Natural killer cell treated with Interleukin-12 subunit alpha and Interleukin-12 subunit beta and Interleukin-15 and Interleukin-18, amount 100 ng/mL, for 72 hours (primary cell): ENCODE results near the gene RHOBTB3. TPM values are rescaled to one million over a fixed set of nuclear protein-coding genes. Genes with fewer than 3 reads are reported as not detected.
"Not testable (repeated sequence)": the region's sequence is repeated elsewhere in the genome, so short reads cannot be mapped to it uniquely, and the experiment has no call there.

Experiments
- ATAC-seq, 2 donors: fragments of 150-1000 bp; cut with Tn5 transposase in 1 of 2; sonication (Bioruptor Pico), chemical (Tn5 transposase) in 1 of 2; 2 replicates each; pipeline ENCODE4 v1.10.0; 2021
- DNase-seq: peaks from one replicate; pipeline ENCODE4 v3.0.0; 2022; ENCODE audit warnings: low spot score
- H3K27ac Mint-ChIP-seq, 2 donors: 1 replicate in 1 of 2; 2 replicates in 1 of 2; pipeline ENCODE4 v1.8.0; 2022; ENCODE audit warnings: mixed read lengths in 2 of 2, mild to moderate bottlenecking in 1 of 2, moderate library complexity in 1 of 2
- H3K27me3 Mint-ChIP-seq, 2 donors: 1 replicate in 1 of 2; 2 replicates in 1 of 2; pipeline ENCODE4 v1.8.0; 2022; ENCODE audit warnings: mixed read lengths in 2 of 2
- H3K36me3 Mint-ChIP-seq: one replicate; pipeline ENCODE4 v1.8.0; 2022; ENCODE audit warnings: mixed read lengths
- H3K4me1 Mint-ChIP-seq, 2 donors: 1 replicate in 1 of 2; 2 replicates in 1 of 2; pipeline ENCODE4 v1.8.0; 2022; ENCODE audit warnings: low read depth in 2 of 2, mixed read lengths in 2 of 2, mild to moderate bottlenecking in 1 of 2
- H3K4me3 Mint-ChIP-seq: one replicate; pipeline ENCODE4 v1.8.0; 2022; ENCODE audit warnings: mixed read lengths
- H3K9me3 Mint-ChIP-seq: 2 replicates; pipeline ENCODE4 v1.8.0; 2022; ENCODE audit warnings: mixed read lengths
- total RNA-seq, 2 donors: library from RNA; stranded (reverse); gene quantifications; one replicate each; pipeline ENCODE4 v1.2.3, GENCODE V29; 2022

Gene RHOBTB3
- 10 to 100 TPM; 14.7 to 17.4 TPM for total RNA-seq

GRCh38 chr5:95730730-95731570 is at the start of gene RHOBTB3:
Gene RHOBTB3 (plus strand): TSS chr5:95731336. CDS start chr5:95731683, 347 bp downstream.
- peak within 1 kb of the TSS; percentile 72 to 86 for H3K27ac Mint-ChIP-seq

GRCh38 chr5:95682891-95683290 is 48.2 kb upstream of the RHOBTB3 start, which contains the start of gene SPATA9:
Gene SPATA9 (minus strand): TSS chr5:95682991. CDS start chr5:95682854, 137 bp downstream.
- no peak within 1 kb of the TSS for H3K27ac Mint-ChIP-seq
- peaks cover 0 to 7% of the 10 kb centered on the region in 2 donors for H3K27me3 Mint-ChIP-seq
- no peak within 1 kb of the TSS for H3K4me3 Mint-ChIP-seq
- H3K36me3 Mint-ChIP-seq = no peaks in the 10 kb centered on the region
- H3K4me1 Mint-ChIP-seq = no peaks in the 10 kb centered on the region
- DNase-seq = no peak
- H3K9me3 Mint-ChIP-seq = no peaks in the 10 kb centered on the region
- no peak for ATAC-seq

More at GRCh38 chr5:95730730-95731570, at the start of gene RHOBTB3:
- Mint-ChIP-seq H3K9me3 (no peaks in the 10 kb centered on the region), H3K4me1 (peaks cover 47 to 58% of the 10 kb centered on the region in 2 donors), H3K36me3 (no peaks in the 10 kb centered on the region), H3K4me3 (peak within 1 kb of the TSS; percentile 90), H3K27me3 (no peaks in the 10 kb centered on the region)
- DNase-seq = peak; percentile 78
- ATAC-seq = peak; percentile 79 to 85

DNA sequence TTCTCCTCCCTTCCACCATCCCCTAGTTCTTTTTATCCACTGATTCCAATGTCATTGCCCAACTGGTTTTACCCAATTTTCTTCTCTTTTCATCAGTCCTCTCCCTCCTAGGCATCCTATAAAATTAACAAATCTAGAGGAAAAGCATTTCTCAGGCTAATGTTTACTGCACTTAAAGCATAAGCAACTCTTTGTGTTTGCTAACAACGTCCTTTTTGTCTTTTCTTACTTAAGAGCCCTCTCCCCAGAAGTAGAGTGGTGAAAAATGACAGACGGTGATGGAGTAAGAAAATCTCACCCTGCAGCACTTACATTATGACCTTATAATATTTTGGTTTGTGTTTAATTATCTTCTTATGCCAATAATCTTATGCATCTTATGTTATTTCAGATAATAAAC is 46.8 kb upstream of the RHOBTB3 start:
- ATAC-seq = no peak
- no peak for DNase-seq
- no peak overlapping the region for H3K27ac Mint-ChIP-seq
- H3K9me3 Mint-ChIP-seq = no peaks in the 10 kb centered on the region
- H3K27me3 Mint-ChIP-seq = peaks cover 0 to 7% of the 10 kb centered on the region in 2 donors
- H3K4me3 Mint-ChIP-seq = no peak overlapping the region
- H3K4me1 Mint-ChIP-seq = no peaks in the 10 kb centered on the region
- no peaks in the 10 kb centered on the region for H3K36me3 Mint-ChIP-seq

GRCh38 chr5:95686651-95687050 is 44.5 kb upstream of the RHOBTB3 start:
- no peaks in the 10 kb centered on the region for H3K9me3 Mint-ChIP-seq
- no peak overlapping the region for H3K4me3 Mint-ChIP-seq
- no peak for DNase-seq
- no peak for ATAC-seq
- H3K27me3 Mint-ChIP-seq = peaks cover 0 to 7% of the 10 kb centered on the region in 2 donors
- H3K4me1 Mint-ChIP-seq = no peaks in the 10 kb centered on the region
- H3K27ac Mint-ChIP-seq = no peak overlapping the region
- no peaks in the 10 kb centered on the region for H3K36me3 Mint-ChIP-seq

GRCh38 chr5:95689680-95690079 is 41.5 kb upstream of the RHOBTB3 start:
- no peaks in the 10 kb centered on the region for H3K4me1 Mint-ChIP-seq
- DNase-seq (no peak), ATAC-seq (no peak)
- no peak overlapping the region for H3K27ac Mint-ChIP-seq
- no peaks in the 10 kb centered on the region for H3K27me3 Mint-ChIP-seq
- H3K36me3 Mint-ChIP-seq = no peaks in the 10 kb centered on the region
- no peak overlapping the region for H3K4me3 Mint-ChIP-seq
- no peaks in the 10 kb centered on the region for H3K9me3 Mint-ChIP-seq

DNA sequence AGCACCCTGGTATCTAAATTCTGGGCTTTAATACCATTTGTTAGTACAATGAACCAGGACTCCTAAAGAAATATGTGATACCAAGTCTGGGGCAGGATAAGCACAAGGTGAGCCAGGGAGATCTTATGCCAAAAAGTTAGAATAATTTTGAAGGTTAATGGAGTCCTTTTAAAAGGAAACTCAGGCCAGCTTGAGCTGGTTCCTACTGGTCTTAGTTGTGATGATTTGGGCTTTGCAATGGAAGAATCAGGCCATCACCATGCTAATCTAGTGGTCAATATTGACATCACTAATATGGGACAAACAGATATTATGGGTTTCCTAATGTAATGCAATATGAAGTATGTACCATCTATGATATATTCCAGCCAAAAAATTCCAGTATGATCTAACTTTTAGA is 40.8 kb upstream of the RHOBTB3 start:
- Mint-ChIP-seq H3K27me3 (no peaks in the 10 kb centered on the region), H3K36me3 (no peaks in the 10 kb centered on the region), H3K4me3 (no peak overlapping the region), H3K9me3 (no peaks in the 10 kb centered on the region), H3K4me1 (no peaks in the 10 kb centered on the region), H3K27ac (no peak overlapping the region)
- ATAC-seq (no peak), DNase-seq (no peak)

- peaks cover 0 to 4% of the 10 kb centered on the region in 2 donors for H3K4me1 Mint-ChIP-seq
- H3K9me3 Mint-ChIP-seq = no peaks in the 10 kb centered on the region
- H3K36me3 Mint-ChIP-seq = no peaks in the 10 kb centered on the region
- DNase-seq (no peak), ATAC-seq (no peak)
- no peaks in the 10 kb centered on the region for H3K27me3 Mint-ChIP-seq
- H3K27ac Mint-ChIP-seq = no peak overlapping the region
- H3K4me3 Mint-ChIP-seq = no peak overlapping the region
Observed at GRCh38 chr5:95697781-95698681, 33.1 kb upstream of the RHOBTB3 start.

- H3K9me3 Mint-ChIP-seq = no peaks in the 10 kb centered on the region
- DNase-seq (no peak), ATAC-seq (no peak)
- H3K27ac Mint-ChIP-seq = no peak overlapping the region
- no peaks in the 10 kb centered on the region for H3K27me3 Mint-ChIP-seq
- H3K36me3 Mint-ChIP-seq = no peaks in the 10 kb centered on the region
- H3K4me1 Mint-ChIP-seq = peaks cover 0 to 4% of the 10 kb centered on the region in 2 donors
- no peak overlapping the region for H3K4me3 Mint-ChIP-seq
Observed at GRCh38 chr5:95699337-95699736, 31.8 kb upstream of the RHOBTB3 start.

GRCh38 chr5:95701074-95701473 is 30.1 kb upstream of the RHOBTB3 start:
- DNase-seq = no peak
- ATAC-seq = no peak
- Mint-ChIP-seq H3K27ac (no peak overlapping the region), H3K27me3 (no peaks in the 10 kb centered on the region), H3K36me3 (no peaks in the 10 kb centered on the region), H3K9me3 (no peaks in the 10 kb centered on the region), H3K4me1 (peaks cover 0 to 4% of the 10 kb centered on the region in 2 donors), H3K4me3 (no peak overlapping the region)

DNA sequence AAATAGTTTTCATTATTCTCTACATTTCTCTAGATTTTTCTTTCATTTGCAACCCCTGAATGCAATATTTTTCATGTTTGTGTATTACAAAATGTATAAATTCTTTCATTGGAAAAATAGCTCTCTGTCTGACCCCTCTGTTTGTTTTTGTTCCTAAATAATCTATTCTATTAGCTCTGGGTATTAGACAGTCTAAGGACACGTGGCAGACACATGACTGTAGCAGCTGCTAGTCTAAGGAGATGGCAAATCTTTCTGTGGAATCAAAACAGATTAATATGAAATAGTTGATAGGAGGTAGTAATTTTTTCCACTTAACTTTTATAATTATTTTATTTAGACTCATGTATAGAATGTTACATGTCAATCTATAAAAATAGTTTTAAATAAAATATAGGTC is 27.0 kb upstream of the RHOBTB3 start:
- Mint-ChIP-seq H3K4me1 (peaks cover 0 to 4% of the 10 kb centered on the region in 2 donors), H3K9me3 (no peaks in the 10 kb centered on the region), H3K27ac (no peak overlapping the region), H3K4me3 (no peak overlapping the region), H3K27me3 (no peaks in the 10 kb centered on the region), H3K36me3 (no peaks in the 10 kb centered on the region)
- ATAC-seq (no peak), DNase-seq (no peak)

DNA sequence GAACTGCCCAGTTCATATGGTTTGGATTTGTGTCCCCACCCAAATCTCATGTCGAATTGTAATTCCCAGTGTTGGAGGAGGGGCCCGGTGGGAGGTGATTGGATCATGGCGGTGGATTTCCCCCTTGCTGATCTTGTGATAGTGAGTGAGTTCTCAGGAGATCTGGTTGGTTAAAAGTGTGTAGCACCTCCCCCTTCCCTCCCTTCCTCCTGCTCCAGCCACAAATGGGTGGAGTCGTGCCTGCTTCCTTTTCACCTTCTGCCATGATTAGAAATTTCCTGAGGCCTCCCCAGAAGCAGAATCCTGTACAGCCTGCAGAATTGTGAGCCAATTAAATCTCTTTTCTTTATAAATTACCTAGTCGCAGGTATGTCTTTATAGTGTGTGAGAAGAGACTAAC is 24.9 kb upstream of the RHOBTB3 start:
- not testable (repeated sequence) for ATAC-seq, H3K27ac Mint-ChIP-seq, DNase-seq, H3K9me3 Mint-ChIP-seq, H3K4me1 Mint-ChIP-seq, H3K36me3 Mint-ChIP-seq, H3K27me3 Mint-ChIP-seq, H3K4me3 Mint-ChIP-seq

- Mint-ChIP-seq H3K4me1 (peaks cover 0 to under 1% of the 10 kb centered on the region in 2 donors), H3K27me3 (no peaks in the 10 kb centered on the region), H3K4me3 (no peak overlapping the region), H3K27ac (no peak overlapping the region), H3K36me3 (no peaks in the 10 kb centered on the region), H3K9me3 (no peaks in the 10 kb centered on the region)
- no peak for ATAC-seq
- no peak for DNase-seq
Observed at GRCh38 chr5:95707055-95707454, 24.1 kb upstream of the RHOBTB3 start.

- not testable (repeated sequence) for H3K4me1 Mint-ChIP-seq, H3K4me3 Mint-ChIP-seq, H3K36me3 Mint-ChIP-seq, DNase-seq, H3K27me3 Mint-ChIP-seq, ATAC-seq, H3K9me3 Mint-ChIP-seq
- peak overlapping the region in 1 of 2 donors; percentile 18 for H3K27ac Mint-ChIP-seq
Observed at GRCh38 chr5:95707534-95708188, 23.5 kb upstream of the RHOBTB3 start.
